Breast epithelium (tissue), 4 donors: ENCODE data around the gene NDEL1. TPM values are rescaled to one million over a fixed set of nuclear protein-coding genes. Genes with fewer than 3 reads are reported as not detected.

Source experiments
- DNase-seq, 2 donors: peaks; one replicate each; pipeline ENCODE4 v3.0.0-alpha.2; 2019; ENCODE audit warnings: low spot score in 2 of 2
- H3K27ac ChIP-seq, 2 donors: fragments of 200-600 bp; sonication (generic) in 1 of 2; one replicate each; pipeline ENCODE4 v1.5.1; 2016 to 2019; ENCODE audit warnings: mild to moderate bottlenecking in 1 of 2
- H3K27me3 ChIP-seq, 2 donors: fragments of 200-600 bp; sonication (generic) in 1 of 2; one replicate each; pipeline versions ENCODE4 v1.5.1 to v1.6.0; 2017 to 2019; ENCODE audit warnings: control low read depth in 1 of 2, mild to moderate bottlenecking in 1 of 2
- H3K36me3 ChIP-seq: fragments of 200-600 bp; one replicate; pipeline ENCODE4 v1.5.1; 2019
- H3K4me1 ChIP-seq, 2 donors: fragments of 200-600 bp; sonication (generic); one replicate each; pipeline ENCODE4 v1.5.1; 2016 to 2019; ENCODE audit warnings: control low read depth in 1 of 2
- H3K4me3 ChIP-seq, 3 donors: fragments of 200-600 bp; sonication (generic); 1 replicate in 2 of 3; 2 replicates in 1 of 3; pipeline ENCODE4 v1.5.1; 2016 to 2019; ENCODE audit warnings: mild to moderate bottlenecking in 3 of 3, moderate library complexity in 2 of 3
- H3K9me3 ChIP-seq, 2 donors: fragments of 200-600 bp; sonication (generic) in 1 of 2; one replicate each; pipeline ENCODE4 v1.5.1; 2016 to 2019; ENCODE audit warnings: control low read depth in 1 of 2
- CTCF ChIP-seq, 3 donors: fragments of 450-650 bp; IDR thresholded peaks; one replicate each; pipeline ENCODE4 v1.5.1; 2016 to 2017; ENCODE audit warnings: antibody characterized with exemption in 3 of 3, mild to moderate bottlenecking in 3 of 3, moderate library complexity in 3 of 3
- POLR2A ChIP-seq: fragments of 450-650 bp; IDR thresholded peaks from one replicate; pipeline ENCODE4 v1.6.1; 2016; ENCODE audit warnings: antibody characterized with exemption, mild to moderate bottlenecking, moderate library complexity
- POLR2AphosphoS5 ChIP-seq, 3 donors: sonication (generic); formaldehyde crosslinking; IDR thresholded peaks; one replicate each; pipeline ENCODE4 v1.6.1; 2017; ENCODE audit warnings: antibody characterized with exemption in 3 of 3
- intact Hi-C: fragments of 100-400 bp; cut with DNase I; formaldehyde crosslinking; loops from one replicate; pipeline ENCODE4 v1.15.1; 2023; ENCODE audit warnings: low total_unique reads
- total RNA-seq, 3 donors: library from RNA; depleted of rRNA; stranded (reverse); fragments of >200 nt; gene quantifications; one replicate each; pipeline ENCODE4 v1.1.0, GENCODE V29; 2016

NDEL1 gene
- total RNA-seq, 3 donors from 2014 or later: 51.1 to 80.6 (median 61.4) TPM

- Histone ChIP-seq H3K4me3 (no peak overlapping the region), H3K9me3 (no peaks in the 10 kb centered on the region), H3K27ac (no peak overlapping the region), H3K4me1 (no peaks in the 10 kb centered on the region), H3K27me3 (no peaks in the 10 kb centered on the region), H3K36me3 (no peaks in the 10 kb centered on the region)
- no peak for TF ChIP-seq POLR2AphosphoS5 (IDR thresholded peaks at IDR 0.05)
- intact Hi-C loops: no loop called here
- no peak for DNase-seq
These were observed 17.6 kb downstream of the NDEL1 start for GRCh38 chr17:8453326-8453725.

GRCh38 chr17:8455665-8456209 is 20.1 kb downstream of the NDEL1 start:
- Histone ChIP-seq H3K27me3 (no peaks in the 10 kb centered on the region), H3K4me3 (no peak overlapping the region), H3K36me3 (no peaks in the 10 kb centered on the region), H3K4me1 (no peaks in the 10 kb centered on the region), H3K9me3 (no peaks in the 10 kb centered on the region), H3K27ac (no peak overlapping the region)
- TF ChIP-seq POLR2AphosphoS5 (IDR thresholded peaks at IDR 0.05): no peak
- TF ChIP-seq CTCF (IDR thresholded peaks at IDR 0.05): no peak
- no peak for TF ChIP-seq POLR2A
- intact Hi-C loops: loop anchor here (5.0 kb wide), 1 partner anchor 163 kb away; no protein-coding TSS in a partner anchor
- DNase-seq: no peak

GRCh38 chr17:8458128-8458527 is 22.4 kb downstream of the NDEL1 start:
- Histone ChIP-seq H3K9me3 (no peaks in the 10 kb centered on the region), H3K36me3 (no peaks in the 10 kb centered on the region), H3K27ac (no peak overlapping the region), H3K27me3 (no peaks in the 10 kb centered on the region), H3K4me3 (no peak overlapping the region), H3K4me1 (no peaks in the 10 kb centered on the region)
- no peak for DNase-seq
- intact Hi-C loops: loop anchor here (5.0 kb wide), 1 partner anchor 166 kb away; no protein-coding TSS in a partner anchor
- no peak for TF ChIP-seq POLR2A
- TF ChIP-seq POLR2AphosphoS5 (IDR thresholded peaks at IDR 0.05): no peak
- no peak for TF ChIP-seq CTCF (IDR thresholded peaks at IDR 0.05)

GRCh38 chr17:8459107-8459506 is 23.4 kb downstream of the NDEL1 start:
- intact Hi-C loops: loop anchor here (5.0 kb wide), 1 partner anchor 167 kb away; no protein-coding TSS in a partner anchor
- Histone ChIP-seq H3K4me3 (no peak overlapping the region), H3K27me3 (no peaks in the 10 kb centered on the region), H3K36me3 (no peaks in the 10 kb centered on the region), H3K9me3 (no peaks in the 10 kb centered on the region), H3K27ac (no peak overlapping the region), H3K4me1 (no peaks in the 10 kb centered on the region)
- no peak for DNase-seq
- no peak for TF ChIP-seq POLR2AphosphoS5 (IDR thresholded peaks at IDR 0.05)
- TF ChIP-seq POLR2A: no peak
- TF ChIP-seq CTCF (IDR thresholded peaks at IDR 0.05): no peak

- intact Hi-C loops: loop anchor here (5.0 kb wide), 1 partner anchor 168 kb away; no protein-coding TSS in a partner anchor
- H3K4me3 ChIP-seq: no peak overlapping the region
- H3K27me3 ChIP-seq: no peaks in the 10 kb centered on the region
- no peaks in the 10 kb centered on the region for H3K36me3 ChIP-seq
- H3K27ac ChIP-seq: no peak overlapping the region
- peaks cover under 1 to 5% of the 10 kb centered on the region in 2 donors for H3K4me1 ChIP-seq
- no peak for TF ChIP-seq CTCF (IDR thresholded peaks at IDR 0.05)
- no peak for TF ChIP-seq POLR2AphosphoS5 (IDR thresholded peaks at IDR 0.05)
- TF ChIP-seq POLR2A: no peak
- no peak for DNase-seq
- no peaks in the 10 kb centered on the region for H3K9me3 ChIP-seq
These were observed 24.1 kb downstream of the NDEL1 start for GRCh38 chr17:8459831-8460230.
